Measurements from ENCODE around the gene PHOSPHO1. TPM values are rescaled to one million over a fixed set of nuclear protein-coding genes. Genes with fewer than 3 reads are reported as not detected.

PHOSPHO1 gene
- total RNA-seq, 4 donors from 2014 or later = 0.13 to 0.92 (median 0.39) TPM; not detected in 1

DNA sequence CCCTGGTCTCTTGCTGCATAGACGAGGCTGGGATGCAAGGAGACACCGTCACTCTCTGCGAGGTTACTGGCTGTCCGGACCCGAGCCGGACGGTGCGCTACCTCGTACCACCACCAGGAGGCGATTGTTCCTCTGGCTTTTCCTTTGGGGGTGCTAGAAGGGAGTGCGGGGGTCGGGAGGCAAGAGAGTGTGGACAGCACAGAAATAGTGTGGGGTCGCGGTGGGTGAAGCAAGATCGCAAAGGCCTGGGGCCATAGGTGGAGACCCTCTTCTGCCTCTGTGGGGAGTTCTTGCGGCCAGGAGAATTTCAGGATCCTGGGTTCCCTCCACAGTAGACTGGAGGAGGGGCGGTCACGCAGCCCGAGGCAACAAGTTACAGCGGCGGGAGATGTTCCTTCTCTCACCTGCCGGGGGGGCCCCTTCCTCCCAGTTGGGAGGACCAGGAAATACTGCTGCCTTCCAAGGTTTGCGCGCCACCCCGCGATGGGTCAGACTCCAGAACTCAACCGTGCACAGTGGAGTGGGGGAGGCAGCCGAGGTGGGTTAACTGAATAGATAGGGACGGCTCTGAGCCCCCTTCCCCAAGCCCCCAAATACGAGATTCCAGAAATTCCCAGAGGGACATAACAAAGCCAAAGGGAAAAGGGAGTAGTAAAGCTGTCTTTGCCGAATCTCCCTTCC is 6.9 kb downstream of the PHOSPHO1 start:
- no peaks in the 10 kb centered on the region for H3K9me3 ChIP-seq
- H3K4me3 ChIP-seq = peak overlapping the region in 1 of 2 donors; percentile 24
- TF ChIP-seq POLR2AphosphoS5 (IDR thresholded peaks at IDR 0.05) (no peak), EP300 (IDR thresholded peaks at IDR 0.05) (no peak), CTCF (IDR thresholded peaks at IDR 0.05) (peak in 3 of 4 experiments; percentile 60 to 81 (median 79))
- ATAC-seq = peak; percentile 47
- peaks cover 99% of the 10 kb centered on the region for H3K27me3 ChIP-seq
- H3K27ac ChIP-seq = no peak overlapping the region
- 0 to 5% methylated on average over 4 to 15 of the region's 31 CpGs for WGBS, 2 donors (ENCODE audit: low coverage in 1 of 2)
- no peaks in the 10 kb centered on the region for H3K36me3 ChIP-seq
- H3K4me1 ChIP-seq = peaks cover 0 to 22% (median 13%) of the 10 kb centered on the region in 3 donors

DNA sequence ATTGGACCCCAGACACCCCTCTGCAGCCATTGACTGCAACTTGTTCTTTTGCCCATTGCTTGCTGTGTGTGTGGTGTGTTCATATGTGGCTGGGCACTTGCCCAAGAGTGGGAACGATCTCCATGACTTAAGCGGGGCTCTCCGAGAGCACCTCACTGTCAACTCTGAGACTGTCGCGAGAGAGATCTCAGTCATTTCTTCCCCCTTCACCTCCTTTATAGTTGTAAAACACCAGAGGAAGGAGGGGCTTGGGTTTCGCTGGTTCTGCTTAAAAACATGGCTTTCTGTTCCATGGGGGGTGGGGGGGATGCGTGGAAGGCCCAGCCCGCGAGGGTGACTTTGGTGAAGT is 7.4 kb downstream of the PHOSPHO1 start:
- peaks cover 98% of the 10 kb centered on the region for H3K27me3 ChIP-seq
- H3K4me1 ChIP-seq = peaks cover 0 to 22% (median 13%) of the 10 kb centered on the region in 3 donors
- 0 to 20% methylated on average over 1 to 3 of the region's 9 CpGs for WGBS, 2 donors (ENCODE audit: low coverage in 1 of 2)
- no peak for TF ChIP-seq POLR2AphosphoS5 (IDR thresholded peaks at IDR 0.05)
- TF ChIP-seq EP300 (IDR thresholded peaks at IDR 0.05) = no peak
- TF ChIP-seq POLR2A (IDR thresholded peaks at IDR 0.05) = no peak
- TF ChIP-seq CTCF (IDR thresholded peaks at IDR 0.05) = no peak
- H3K9me3 ChIP-seq = no peaks in the 10 kb centered on the region
- H3K36me3 ChIP-seq = no peaks in the 10 kb centered on the region
- H3K27ac ChIP-seq = no peak overlapping the region
- ATAC-seq = no peak
- H3K4me3 ChIP-seq = no peak overlapping the region

DNA sequence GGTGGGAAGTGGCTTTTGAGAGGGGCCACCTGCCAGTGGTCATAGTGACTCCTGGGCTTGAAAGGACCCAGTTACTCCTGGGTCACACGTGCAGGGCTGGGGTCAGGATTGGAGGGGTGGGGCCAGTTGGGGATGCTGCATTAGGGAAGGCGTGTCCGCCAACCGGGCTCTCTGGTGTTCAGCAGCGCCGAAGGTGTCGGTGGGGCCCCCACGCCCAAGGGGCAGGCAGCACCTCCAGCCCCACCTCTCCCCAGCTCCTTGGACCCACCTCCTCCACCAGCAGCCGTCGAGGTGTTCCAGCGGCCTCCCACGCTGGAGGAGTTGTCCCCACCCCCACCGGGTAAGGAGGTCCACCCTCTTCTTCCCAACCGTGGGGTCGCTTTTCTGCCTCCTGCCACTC is 10.6 kb downstream of the PHOSPHO1 start:
- ATAC-seq = no peak
- H3K36me3 ChIP-seq = no peaks in the 10 kb centered on the region
- H3K27ac ChIP-seq = peak overlapping the region in 1 of 4 donors; percentile 5
- no peak overlapping the region for H3K4me3 ChIP-seq
- peaks cover 0 to 46% (median 21%) of the 10 kb centered on the region in 3 donors for H3K4me1 ChIP-seq
- peaks cover 79% of the 10 kb centered on the region for H3K27me3 ChIP-seq
- TF ChIP-seq POLR2A (IDR thresholded peaks at IDR 0.05) = no peak
- no peak for TF ChIP-seq CTCF (IDR thresholded peaks at IDR 0.05)
- H3K9me3 ChIP-seq = no peaks in the 10 kb centered on the region
- 49 to 100% methylated on average over 2 to 3 of the region's 15 CpGs for WGBS, 2 donors (ENCODE audit: low coverage in 1 of 2)

GRCh38 chr17:49218941-49219913 is 11.4 kb downstream of the PHOSPHO1 start:
- 72 to 93% methylated on average over 3 to 6 of the region's 37 CpGs for WGBS, 2 donors (ENCODE audit: low coverage in 1 of 2)
- peaks cover 71% of the 10 kb centered on the region for H3K27me3 ChIP-seq
- no peaks in the 10 kb centered on the region for H3K36me3 ChIP-seq
- H3K4me1 ChIP-seq = peaks cover 0 to 46% (median 16%) of the 10 kb centered on the region in 3 donors
- peak in 1 of 4 experiments; percentile 23 for TF ChIP-seq CTCF (IDR thresholded peaks at IDR 0.05)
- no peak for TF ChIP-seq POLR2AphosphoS5 (IDR thresholded peaks at IDR 0.05)
- no peak for TF ChIP-seq POLR2A (IDR thresholded peaks at IDR 0.05)
- no peak overlapping the region for H3K4me3 ChIP-seq
- ATAC-seq = no peak
- H3K27ac ChIP-seq = peak overlapping the region in 1 of 4 donors; percentile 5
- no peaks in the 10 kb centered on the region for H3K9me3 ChIP-seq

Measured in gastroesophageal sphincter (tissue), 4 donors.